HG02610 (cell line): Measurements from ENCODE around the gene NDUFB10.

ENCODE experiments used
- ATAC-seq: cut with Tn5 transposase; IDR thresholded peaks from one replicate; pipeline ENCODE4 v1.9.1; 2021; ENCODE audit warnings: mild to moderate bottlenecking, moderate library complexity; ENCODE audit not compliant: unreplicated experiment

NDUFB10 gene

DNA sequence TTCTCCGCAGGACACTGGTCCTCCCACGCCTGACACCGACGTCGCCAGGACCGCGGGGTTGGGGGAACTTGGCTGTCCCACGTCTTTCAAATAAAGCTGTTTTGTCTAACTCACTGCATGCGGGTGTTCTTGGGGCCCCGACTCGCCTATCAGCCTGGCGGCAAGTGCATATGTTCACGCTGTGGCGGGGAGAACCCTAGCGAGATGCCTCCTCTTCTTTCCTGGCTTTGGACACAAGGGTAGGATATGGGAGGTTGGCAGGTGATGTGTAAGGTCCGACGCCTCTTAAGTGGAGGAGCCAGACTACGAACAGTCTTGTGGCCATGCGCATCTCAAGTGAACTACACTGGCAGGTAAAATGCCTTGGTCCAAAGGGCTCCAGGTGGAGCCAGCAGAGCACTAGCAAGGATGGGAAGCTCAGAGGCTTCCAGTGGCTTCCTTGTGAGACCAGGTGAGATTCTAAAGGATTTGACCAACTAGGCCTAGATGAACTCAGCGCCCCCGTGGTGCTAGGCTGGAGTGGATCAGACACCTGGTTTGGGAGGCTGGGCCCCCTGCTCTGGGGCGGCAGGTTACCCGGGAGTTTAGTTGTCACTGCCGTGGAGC, 6.2 kb downstream of the NDUFB10 start:
- ATAC-seq = no peak

DNA sequence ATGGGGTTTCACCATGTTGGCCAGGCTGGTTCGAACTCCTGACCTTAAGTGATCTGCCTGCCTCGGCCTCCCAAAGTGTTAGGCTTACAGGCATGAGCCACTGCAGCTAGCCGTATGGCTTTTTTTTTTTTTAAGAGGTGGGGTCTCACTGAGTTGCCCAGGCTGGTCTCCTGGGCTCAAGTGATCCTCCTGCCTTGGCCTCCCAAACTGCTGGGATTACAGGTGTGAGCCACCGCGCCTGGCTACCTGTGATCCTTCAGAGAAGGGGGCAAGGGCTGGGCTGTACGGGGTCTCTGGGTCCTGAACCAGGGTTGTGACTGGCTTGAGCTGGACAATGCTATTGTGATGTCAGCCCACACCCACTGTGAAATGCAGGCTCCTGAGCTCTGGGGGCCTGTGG, 7.1 kb downstream of the NDUFB10 start, which contains the start of gene RNF151:
Gene RNF151, plus strand, starts transcription at position 397 of the 400 bp plus-strand sequence. CDS start 26 bp downstream, outside the sequence.
- no peak for ATAC-seq

DNA sequence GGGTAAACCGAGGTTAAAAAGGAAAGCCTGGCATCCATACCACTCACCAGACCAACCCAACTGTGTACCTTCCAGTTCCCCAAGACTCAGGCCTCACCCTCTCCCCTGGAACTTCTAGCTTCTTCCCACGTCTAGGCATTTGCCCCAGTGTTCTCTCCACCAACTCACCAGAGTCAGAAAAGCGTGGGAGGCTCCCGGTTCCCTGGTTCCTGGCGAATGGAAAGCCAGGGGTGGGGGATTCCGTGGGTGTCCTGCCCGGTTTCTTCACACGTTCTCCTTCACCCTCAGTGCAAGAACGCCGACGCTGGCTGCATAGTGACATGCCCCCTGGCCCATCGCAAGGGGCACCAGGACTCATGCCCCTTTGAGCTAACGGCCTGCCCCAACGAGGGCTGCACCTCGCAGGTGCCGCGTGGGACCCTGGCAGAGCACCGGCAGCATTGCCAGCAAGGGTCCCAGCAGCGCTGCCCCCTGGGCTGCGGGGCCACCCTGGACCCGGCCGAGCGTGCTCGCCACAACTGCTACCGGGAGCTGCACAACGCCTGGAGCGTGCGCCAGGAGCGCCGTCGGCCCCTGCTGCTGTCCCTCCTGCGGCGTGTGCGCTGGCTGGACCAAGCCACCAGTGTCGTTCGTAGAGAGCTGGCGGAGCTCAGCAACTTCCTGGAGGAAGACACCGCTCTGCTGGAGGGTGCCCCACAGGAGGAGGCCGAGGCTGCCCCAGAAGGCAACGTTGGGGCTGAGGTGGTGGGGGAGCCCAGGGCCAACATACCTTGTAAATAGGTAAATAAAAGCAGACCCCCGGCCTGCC, 9.0 kb downstream of the NDUFB10 start:
- no peak for ATAC-seq

DNA sequence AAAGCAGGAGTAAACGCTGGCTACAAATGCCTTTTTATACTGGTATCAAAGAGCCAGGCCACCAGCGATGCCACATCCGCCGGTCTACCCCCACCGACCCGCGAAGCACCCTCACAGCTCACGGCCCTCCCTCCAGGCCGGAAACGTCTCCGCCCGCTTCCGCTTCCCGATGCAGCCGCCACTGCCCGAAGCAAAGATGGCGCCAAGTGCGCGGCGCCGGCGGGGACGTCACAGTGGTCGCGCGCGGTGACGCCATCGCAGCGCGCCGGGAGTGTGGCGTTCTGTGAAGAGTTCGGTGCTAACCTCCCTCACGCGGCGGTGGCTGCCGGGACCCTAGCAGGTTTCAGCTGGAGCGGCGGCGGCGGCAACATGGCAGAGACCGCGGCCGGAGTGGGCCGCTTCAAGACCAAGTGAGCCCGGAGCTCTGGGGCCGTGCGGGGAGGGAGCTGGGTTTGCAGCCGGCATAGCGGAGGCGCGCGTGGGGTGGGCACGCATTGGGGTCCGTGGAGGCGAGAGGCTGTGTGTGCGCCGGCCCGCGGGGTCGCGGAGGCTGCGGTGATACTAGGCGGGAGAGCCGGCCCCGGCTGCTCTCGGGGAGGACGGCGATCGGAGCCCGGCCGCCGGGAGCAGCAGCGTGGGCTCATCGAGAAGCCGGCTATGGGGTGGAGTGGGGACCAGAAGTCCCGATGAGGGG, 12.6 kb downstream of the NDUFB10 start, which contains the start of gene TBL3:
Gene TBL3, plus strand, starts transcription at position 258 of the 694 bp plus-strand sequence. Its CDS starts 112 bp downstream, at position 370.
- peak; percentile 75 for ATAC-seq

DNA sequence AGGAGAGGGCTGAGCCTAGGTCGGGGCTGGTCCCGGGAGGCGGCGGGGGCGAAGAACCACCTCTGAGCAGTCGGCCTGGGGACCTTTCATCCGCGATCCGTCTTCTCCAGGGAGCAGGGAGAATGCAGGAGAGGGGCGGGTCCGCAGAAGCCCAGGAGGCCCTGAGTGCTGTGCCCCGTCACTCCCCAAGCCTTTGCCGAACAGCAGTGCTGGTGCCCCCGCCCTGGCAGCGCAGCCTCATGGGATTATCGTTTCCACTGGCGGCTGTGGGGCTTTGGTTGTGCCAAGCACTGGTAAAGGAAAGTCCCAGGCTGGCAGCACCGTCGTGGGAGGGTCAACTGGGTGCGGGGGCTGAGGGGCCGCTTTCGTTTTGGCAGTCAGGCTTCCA, 13.1 kb downstream of the NDUFB10 start:
- ATAC-seq = no peak

DNA sequence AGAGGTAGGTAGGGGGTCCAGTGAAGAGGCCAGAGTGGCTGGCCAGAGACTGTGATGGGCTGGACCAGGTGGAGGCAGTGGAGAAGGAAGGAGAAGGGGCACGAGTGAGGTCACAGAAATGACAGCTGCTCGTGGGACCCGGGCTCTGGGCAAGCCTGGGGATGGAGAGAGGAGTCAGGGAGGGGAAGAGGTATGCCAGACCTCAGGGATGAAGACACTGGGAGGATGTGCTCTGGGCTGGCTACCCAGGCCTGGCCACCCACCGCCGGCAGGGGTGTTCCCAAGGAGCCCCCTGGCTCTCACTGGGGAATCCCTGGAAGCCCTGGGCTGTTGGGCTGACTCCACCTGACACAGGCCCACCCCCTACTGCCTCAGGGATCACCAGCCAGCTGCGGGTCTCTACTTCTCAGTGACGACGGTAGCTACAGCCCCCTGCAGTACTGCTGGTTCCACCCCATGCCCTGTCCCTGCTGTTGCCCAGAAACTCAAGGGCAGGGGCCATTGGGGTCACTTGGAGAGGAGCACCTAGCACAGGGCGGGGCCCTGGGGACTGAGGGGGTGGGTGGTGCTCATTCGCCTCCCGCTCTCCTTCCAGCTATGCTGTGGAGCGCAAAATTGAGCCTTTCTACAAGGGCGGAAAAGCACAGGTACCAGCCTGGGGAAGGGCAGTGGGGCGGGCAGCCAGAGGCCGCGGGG, 14.3 kb downstream of the NDUFB10 start:
- ATAC-seq = no peak

DNA sequence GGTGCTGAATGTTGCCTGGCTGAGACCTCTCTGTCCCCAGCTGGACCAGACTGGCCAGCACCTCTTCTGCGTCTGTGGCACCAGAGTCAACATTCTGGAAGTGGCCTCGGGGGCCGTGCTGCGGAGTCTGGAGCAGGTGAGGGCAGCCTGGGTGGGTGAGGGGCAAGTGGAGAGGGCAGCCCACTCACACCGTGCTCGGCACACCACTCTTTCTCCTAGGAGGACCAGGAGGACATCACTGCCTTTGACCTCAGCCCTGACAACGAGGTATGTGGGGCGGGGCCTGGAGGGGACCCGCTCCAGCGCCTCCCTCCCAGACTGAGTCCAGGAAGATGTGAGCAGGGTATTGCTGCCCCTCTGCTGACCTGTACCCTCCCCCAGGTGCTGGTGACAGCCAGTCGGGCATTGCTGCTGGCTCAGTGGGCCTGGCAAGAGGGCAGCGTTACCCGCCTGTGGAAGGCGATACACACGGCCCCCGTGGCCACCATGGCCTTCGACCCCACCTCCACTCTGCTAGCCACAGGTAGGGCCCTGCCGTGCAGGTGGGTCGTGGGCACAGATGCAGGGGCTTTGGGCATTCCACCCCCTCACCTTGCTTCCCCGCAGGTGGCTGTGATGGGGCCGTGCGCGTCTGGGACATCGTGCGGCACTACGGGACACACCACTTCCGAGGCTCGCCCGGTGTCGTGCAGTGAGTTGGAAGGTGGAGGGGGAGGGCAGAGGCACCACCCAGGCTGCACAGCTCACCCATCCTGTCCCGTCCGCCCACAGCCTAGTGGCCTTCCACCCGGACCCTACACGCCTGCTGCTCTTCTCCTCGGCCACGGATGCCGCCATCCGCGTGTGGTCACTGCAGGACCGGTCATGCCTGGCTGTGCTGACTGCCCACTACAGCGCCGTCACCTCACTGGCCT, 15.1 kb downstream of the NDUFB10 start:
- no peak for ATAC-seq

DNA sequence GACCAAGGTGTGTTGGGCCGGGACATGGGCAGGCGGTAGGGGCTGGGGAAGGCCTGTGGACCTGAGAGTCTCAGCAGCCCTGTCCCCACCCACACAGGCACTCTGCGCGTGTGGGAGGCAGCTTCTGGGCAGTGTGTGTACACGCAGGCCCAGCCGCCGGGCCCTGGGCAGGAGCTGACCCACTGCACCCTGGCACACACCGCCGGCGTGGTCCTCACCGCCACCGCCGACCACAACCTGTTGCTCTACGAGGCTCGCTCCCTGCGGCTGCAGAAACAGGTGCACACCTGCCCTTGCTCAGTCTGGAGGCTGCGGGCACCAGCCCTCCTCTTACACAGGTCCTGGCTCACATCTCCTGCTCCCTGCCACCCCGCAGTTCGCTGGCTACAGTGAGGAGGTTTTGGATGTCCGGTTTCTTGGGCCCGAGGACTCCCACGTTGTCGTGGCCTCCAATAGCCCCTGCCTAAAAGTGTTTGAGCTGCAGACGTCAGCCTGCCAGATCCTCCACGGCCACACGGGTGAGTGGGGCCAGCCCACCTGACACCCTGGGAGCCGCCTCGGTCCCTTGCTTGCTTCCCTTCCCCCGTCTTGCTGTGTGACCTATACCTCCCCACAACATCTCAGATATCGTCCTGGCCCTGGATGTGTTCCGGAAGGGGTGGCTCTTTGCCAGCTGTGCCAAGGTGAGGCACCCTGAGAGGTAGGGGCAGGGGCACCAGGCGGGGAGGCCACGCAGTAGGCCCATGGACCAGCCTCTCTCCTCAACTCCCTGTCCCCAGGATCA, 16.3 kb downstream of the NDUFB10 start:
- ATAC-seq = no peak

DNA sequence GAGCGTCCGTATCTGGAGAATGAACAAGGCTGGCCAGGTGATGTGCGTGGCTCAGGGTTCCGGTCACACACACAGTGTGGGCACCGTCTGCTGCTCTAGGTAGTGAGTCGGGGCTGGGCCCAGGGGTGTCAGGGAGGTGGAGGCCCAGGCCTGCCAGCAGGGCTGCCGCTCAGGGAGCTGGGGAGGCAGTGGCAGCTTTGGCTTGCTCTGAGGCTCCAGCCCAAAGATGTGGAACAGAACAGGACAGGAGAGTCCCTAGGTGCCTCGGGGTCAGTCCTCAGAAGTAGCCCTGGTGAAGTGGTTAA, 16.8 kb downstream of the NDUFB10 start:
- no peak for ATAC-seq

DNA sequence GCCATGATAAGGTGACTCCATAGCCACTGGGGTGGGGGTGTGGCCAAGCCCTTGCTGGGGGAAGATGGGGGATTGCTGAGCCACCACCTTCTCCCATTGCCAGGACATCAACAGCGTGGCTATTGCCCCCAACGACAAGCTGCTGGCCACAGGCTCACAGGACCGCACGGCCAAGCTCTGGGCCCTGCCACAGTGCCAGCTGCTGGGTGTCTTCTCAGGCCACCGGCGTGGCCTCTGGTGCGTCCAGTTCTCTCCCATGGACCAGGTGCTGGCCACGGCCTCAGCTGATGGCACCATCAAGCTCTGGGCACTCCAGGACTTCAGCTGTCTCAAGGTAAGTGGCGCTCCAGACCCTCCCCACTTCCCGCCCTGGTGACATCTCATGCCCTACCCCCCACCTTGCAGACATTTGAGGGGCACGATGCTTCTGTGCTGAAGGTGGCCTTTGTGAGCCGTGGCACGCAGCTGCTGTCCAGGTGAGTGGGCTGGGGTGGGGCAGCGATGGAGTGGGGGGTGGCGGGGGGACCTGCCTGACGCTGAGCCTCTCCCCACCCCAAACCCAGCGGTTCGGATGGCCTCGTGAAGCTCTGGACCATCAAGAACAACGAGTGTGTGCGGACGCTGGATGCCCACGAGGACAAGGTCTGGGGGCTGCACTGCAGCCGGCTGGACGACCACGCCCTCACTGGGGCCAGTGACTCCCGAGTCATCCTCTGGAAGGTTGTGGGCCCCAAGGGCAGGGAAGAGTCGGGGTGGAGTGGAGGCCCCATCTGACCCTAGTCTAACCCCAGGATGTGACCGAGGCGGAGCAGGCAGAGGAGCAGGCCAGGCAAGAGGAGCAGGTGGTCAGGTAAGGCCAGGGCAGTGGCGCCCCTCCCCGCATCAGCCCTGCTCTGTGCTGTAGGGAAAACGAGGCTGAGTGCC, 17.9 kb downstream of the NDUFB10 start:
- ATAC-seq = no peak

DNA sequence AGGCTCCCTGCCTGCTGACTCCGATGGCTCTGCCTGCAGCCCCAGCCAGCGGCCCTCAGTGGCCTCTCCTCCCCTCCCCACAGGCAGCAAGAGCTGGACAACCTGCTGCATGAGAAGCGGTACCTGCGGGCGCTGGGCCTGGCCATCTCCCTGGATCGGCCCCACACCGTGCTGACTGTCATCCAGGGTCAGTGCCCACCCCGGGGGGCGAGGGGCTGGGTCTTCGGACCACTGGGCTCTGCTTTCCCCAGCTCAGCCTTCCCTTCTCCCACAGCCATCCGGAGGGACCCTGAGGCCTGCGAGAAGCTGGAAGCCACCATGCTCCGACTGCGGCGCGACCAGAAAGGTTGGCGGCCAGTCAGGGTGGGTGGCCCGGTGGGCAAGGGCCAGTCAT, 18.5 kb downstream of the NDUFB10 start:
- no peak for ATAC-seq

DNA sequence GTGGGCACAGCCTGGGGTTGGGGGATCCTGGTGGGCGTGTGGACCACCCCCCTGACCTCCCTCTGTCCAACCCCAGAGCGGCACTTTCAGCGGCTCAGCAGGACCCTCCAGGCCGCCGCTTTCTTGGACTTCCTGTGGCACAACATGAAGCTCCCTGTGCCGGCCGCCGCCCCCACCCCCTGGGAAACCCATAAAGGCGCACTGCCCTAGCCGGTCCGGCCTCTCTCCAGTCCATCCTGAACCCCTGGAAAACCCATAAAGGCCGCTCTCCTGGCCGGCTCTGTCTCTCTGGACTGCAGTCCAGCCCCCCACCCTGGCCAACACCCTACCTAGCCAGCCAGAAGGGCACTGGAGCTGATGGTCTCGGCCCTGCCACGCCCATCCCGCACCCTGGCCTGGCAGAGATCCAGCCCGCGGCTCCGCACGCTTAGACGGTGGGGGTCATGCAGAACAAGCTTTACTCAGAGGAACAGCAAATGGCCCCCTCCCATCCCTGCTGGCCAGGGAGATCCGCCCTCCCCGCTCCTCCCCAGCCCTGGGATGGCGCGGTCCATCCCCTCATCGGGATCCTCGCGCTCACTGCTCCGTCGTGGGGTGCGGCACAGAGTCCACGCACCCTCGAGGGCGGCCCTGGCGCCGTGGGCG, 19.3 kb downstream of the NDUFB10 start:
- no peak for ATAC-seq

DNA sequence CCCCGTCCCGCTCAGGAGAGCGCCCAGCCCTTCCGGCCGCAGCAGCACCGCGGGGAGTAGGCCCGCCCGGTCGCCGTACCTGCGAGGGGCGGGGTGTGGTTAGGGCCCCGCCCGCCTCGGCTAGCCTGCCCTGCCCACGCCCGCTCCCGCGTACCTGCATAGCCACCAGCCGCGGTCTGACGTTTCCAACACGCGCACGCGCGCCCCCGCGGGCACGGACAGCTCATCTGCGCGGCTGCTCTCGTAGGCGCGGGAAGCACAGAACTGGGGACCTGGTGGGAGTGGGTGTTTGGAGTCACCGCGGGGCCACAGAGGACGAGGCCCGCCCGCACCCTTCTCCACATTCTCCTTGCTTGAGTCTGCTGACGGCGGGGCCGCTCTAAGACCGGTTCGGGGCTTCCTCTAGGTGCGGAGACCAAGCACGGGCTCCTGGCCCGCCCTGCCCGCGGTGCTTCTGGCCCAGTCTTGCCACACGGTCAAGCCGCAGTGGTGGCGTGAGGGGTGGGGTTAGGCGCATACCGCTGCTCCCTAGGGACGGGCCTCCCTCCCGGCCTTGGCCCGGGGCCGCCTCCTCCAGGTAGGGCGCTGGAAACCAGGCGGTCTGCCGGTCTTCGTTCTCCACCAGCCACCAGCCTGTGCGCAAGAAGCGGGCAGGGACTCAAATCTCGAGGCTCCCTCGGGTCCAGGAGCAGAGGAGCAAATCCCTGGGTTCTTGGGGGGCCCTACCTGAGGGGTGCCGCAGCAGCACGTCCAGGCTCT, 20.1 kb downstream of the NDUFB10 start:
- no peak for ATAC-seq

DNA sequence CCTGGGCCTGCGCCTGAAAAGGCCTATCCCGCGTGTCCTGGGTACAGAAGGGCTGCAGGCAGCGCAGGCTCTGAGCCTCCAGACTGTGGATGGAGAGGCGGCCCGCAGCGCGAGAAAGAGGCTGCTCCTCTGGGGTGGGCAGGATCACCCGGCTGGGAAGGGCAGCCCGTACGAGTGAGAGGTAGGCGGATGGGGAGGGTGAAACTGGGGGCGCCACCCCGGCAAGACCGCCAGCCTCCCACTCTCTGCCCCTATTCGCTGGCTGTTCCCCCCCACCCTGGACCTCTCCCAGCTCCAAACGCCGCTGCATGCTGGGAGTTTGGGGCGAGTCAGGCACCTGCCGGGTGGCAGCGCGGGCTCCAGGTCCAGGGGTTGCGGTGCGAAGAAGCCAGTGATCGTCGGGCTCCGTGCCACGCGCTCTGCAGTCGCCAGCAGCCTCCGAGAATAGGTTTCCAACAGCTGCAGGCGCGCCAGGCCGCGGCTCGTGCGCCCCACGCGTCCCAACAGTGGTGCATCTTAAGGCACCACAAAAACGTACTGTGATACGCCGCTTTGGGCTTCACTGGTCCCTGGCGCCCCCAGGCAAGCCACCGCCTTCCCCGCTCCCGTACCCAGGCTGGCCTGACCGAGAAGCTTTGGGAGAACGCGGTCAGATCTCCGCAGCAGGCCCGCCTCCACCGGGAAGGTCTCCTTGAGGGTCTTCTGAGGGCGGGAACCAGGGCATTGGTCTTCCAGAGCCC, 20.9 kb downstream of the NDUFB10 start:
- no peak for ATAC-seq

DNA sequence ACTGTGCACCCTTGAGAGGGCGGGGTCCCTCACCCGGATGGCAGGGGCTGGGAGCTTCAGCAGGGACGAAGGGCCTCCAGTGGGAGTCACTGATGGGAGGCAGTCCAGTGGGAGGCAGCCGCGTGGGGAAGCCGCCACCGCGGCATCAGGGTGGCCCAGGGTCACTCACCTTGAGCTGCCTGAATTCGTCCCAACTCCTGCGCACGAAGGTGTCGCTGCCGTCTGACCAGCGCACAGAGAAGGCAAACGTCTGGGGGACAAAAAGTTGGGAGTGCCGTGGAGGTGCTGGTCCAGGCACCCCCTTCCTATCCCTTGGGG, 21.4 kb downstream of the NDUFB10 start:
- ATAC-seq = no peak

DNA sequence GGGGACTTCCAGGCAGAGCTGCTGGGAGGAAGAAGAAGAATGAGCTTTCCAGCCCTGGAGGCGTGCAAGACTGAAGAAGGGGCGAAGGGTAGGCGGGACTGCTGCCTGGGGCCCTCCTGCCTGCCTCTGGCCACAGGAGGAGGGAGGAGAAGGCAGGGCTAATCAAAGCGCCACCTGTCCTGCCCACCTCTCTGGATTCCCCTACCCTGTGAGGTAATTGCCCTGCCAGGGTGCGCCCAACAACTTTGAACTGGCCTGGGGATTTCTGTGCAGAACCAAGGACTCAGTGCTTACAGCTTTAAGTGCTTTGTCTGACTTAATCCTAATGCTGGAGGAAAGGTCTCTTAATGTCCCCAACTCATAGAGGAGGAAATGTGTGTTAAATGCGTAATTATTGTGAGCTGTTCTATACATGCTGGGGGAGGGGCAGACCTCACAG, 22.1 kb downstream of the NDUFB10 start, which contains the start of gene NOXO1:
Gene NOXO1, minus strand, starts transcription at position 72 of the 439 bp plus-strand sequence. CDS start 290 bp downstream, outside the sequence.
- ATAC-seq = no peak
